NCI-H524 treated with DMSO at 0.1 percent for 48 hours (cell line): ENCODE measurements around the gene LNX2.

ENCODE experiments used
- DNase-seq: peaks from one replicate; lab custom pipeline; 2025; lab: John Stamatoyannopoulos, UW

Gene LNX2

DNA sequence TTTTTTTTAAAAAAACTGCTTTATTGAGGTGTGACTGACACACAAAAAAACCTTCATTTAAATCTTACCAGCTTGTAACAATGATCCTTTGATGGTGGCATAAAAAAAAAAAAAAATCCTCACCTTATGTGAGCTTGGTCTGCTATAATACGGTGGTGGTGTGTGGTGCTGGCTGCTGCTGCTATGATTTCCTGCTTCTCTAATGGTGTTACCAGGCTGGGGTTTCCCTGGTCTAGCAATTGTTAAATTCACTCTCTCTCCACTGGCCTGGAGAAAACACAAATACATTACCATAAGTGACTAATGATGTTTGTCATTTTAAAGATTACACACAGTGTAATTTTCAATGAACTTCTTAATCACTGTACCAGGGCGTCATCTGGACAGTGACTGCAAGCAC, 60.6 kb downstream of the LNX2 start:
- no peak for DNase-seq

GRCh38 chr13:27556109-27556508, 64.2 kb downstream of the LNX2 start:
- DNase-seq = no peak

DNA sequence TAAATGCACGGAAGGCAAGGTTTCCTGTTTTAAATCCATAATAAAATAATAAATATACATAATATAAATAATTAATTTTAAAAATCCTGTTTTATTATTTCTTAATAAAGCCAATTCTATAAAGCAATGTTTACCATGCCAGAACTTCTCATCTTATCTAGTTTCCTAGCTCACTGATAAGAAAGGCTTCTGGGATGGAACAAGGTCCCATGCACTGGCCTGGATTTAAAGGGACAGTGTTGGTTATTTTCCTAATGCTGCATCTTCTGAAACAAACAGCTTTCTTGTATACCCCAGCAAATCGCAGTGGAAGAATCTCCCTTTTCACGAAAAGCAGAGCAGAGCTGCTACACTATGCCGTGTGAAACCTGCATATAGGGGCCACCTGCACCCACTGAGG, 68.8 kb downstream of the LNX2 start:
- no peak for DNase-seq

GRCh38 chr13:27549406-27549981, 70.8 kb downstream of the LNX2 start:
- no peak for DNase-seq

DNA sequence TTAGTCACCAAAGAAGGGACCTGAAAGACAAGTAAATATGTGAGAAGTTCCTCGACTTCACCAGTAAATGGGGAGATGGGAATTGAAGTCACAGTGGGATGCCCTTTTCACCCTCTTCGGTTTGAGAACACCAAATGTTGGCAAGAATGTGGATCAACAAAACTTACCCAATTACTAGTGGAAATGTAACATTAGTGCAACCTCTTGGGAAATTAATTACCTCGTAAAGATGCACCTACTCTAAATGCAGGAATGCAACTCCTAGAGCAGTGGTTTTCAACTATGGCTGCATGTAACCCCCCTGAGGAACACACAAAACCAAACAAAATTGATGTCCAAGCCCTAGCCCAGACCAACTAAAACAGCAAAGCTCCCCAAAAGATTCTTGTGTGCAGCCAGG, 78.1 kb downstream of the LNX2 start:
- DNase-seq = no peak

- DNase-seq = no peak
Measured at GRCh38 chr13:27541386-27541785, 78.9 kb downstream of the LNX2 start.

DNA sequence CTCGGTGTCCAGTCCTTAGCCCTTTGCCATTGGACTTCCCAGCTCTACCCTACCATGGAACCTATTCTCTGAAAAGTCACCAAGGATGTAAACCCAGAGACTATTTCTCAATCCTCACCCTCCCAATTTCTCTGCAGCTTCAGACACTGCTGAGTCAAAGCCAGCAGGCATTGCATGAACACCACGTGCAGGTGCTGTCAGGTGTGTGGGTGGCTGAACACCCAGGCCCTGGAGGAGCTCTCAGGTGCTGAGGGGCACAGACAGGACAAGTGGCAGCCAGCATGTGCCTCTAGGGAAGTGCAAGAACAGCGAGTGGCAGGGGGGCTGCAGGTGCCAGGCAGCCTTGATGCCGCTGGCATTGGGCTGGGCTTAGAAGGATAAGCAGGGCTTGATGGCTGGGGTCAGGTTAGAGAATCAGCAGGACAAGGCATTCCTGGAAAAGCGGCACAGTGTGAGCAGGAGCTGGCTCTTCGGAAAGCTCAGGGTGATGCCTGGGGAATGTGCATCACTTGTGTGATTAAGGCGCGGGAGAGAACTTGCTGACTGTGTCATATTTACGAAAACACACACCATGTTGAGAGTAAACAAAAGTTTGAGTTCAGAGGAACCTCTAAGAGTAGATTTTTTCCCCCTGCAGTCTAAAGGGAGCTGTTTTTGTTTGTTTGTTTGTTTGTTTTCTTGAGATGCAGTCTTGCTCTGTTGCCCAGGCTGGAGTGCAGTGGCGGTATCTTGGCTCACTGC, 83.8 kb downstream of the LNX2 start:
- DNase-seq = no peak

DNA sequence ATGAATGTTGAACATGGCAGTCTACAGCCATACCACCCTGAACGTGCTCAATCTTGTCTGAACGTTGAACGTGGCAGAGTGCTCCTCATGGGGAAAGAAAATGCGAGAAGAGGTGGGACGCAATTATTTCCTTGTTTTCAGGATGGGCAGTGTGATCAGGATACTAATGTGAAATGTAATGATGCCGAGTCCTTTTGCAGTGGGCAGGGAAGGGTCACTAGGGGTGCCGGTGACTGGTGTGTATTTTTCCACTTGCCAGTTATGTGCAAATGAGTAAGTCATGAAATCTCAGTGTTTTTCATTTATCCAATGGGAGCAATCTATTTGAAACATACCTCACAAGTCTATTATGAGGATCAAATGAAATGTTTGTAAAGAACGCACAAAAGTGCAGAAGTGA, 84.8 kb downstream of the LNX2 start:
- DNase-seq = no peak

DNA sequence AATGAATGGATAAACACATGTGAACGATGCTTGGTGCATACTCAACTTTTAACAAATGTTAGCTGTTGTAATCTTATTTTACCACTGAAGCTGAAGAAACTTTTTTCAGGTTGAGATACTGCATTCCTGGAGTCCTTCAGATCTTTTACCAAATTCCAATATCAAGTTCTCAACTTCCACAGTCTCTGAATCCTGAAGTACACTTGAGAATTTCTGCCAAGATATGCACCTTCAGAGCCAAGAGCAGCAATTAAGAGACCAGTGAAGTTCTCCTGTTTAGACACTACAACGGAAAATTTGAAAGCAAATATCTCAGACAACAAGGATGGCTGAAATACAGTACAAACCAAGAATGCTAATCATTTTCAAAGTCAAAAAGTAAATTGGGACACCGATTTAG, 85.3 kb downstream of the LNX2 start:
- no peak for DNase-seq

DNA sequence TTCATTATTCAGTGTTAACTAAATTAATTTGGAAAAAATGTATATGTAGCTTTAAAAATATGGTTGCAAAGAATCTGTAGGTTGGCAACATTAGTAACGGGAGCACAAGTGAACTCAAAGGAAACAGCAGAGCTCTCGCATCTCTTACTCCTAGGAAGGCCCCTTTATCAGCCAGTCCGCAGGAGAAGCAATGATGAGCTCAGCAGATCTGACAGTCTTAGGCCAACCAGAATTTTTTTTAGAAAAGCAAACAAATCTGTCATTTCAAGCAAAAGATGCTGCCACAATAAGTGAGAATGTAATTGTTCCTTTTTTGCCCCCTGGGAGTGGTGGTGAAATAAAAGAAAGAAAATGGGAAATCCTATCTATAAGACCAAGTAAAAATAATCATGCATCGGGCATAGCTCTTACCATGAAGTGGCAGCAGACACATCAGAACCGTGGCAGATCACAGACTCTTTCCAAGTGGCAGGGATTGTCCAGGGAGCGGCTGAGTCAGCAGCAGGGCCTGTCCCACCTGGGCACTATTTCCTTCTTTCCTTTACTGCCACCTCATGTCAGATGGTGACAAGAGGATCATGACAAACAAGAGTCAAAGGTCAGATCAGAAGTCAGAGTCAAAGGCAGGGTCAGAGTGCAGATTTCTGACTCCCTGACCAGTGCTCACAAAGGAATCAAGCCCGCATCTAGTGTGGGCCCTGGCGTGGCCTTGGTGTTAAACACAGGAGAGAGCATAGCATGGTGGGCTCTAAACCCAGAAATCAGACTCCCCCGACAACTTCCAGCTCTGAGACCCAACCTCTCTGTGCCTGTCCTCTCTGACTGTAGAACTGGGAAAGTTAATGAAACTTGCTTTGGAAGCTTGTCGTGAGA, 86.0 kb downstream of the LNX2 start:
- no peak for DNase-seq

GRCh38 chr13:27533155-27533643, 87.1 kb downstream of the LNX2 start:
- DNase-seq = peak; percentile 11

DNA sequence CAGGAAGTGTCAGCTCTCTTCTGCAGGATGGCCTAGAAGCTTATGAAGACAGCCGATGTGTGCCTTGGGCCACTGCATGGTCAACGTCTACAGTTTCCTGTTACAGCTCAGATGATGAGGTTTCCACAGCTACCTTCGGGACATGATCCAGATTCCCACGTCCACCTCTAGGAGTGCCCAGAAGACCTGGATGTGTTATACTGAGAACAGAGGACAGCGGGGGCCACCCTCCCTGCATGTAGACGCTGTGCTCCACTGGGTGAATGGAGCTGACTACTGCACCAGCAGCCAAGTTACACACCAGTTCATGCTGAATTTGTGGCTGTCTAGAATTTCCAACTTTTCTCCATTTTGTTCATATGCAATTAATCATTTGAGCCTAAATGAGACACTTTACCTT, 91.4 kb downstream of the LNX2 start:
- no peak for DNase-seq

- no peak for DNase-seq
Measured at GRCh38 chr13:27526516-27526915, 93.8 kb downstream of the LNX2 start.

DNA sequence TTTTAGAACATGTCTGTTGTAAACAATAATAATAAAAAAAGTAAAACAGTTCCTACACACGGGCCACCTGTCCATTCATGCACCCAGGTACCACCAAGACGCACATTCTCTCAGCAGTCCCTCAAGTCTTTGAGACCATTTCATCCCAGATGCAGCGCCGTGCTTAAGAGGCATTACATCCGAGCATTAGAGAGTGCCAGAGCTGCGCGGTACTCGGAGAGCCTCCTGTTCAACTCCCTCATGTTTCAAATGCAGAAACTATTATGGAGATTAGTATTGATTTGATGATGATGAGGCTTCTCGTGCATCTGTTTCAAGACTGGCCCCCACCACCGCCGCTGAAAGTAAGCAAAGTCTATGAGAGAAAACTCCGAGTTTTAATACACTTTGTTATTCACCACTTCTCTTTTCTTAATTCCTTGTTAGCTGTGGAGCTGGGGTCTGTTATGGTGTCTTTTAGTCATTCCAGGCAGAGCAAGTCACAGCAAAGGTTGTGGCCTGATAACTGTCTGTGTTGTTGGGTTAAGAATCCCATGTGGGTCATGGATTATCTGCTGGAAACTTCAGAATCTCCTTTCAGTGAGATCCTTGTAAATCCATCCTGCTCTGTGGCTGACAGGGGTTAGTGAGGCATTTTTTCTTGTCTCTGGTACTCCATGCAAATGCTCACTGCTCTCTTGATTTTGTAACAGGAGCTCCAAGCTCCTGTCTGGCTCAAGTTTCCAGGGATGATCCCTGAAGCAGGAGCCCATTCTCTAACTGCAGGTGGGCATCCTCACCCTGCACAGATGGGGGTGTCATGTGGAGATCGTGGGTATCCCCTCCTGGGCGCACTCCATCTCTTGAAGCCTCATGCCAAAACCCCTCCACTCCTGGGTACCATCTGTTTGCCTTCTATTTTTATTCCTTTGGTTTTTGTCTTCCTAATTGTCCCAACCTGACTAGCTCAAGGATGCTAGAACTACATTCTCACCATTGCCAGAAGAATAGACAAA, 95.1 kb downstream of the LNX2 start:
- DNase-seq = peak; percentile 99

GRCh38 chr13:27523346-27524073, 96.8 kb downstream of the LNX2 start:
- DNase-seq = no peak

DNA sequence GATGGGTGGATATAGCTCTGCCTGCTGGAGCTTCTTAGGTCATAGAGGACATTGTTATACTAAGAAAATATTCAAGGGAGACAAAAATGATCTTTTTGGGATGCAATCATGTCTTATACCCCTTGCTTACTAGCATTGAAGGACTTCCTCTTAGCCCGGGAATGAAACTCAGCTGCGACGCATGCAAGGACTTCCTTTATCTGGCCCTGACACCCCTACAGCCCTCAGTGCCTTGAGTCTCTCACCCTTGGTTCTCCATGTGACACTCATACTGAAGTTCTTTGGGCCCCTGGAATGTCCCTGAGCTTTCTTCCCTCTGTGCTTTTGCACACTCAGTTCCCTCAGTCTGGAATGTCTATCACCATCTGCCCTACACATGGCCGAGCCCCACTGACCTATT, 97.5 kb downstream of the LNX2 start:
- no peak for DNase-seq

DNA sequence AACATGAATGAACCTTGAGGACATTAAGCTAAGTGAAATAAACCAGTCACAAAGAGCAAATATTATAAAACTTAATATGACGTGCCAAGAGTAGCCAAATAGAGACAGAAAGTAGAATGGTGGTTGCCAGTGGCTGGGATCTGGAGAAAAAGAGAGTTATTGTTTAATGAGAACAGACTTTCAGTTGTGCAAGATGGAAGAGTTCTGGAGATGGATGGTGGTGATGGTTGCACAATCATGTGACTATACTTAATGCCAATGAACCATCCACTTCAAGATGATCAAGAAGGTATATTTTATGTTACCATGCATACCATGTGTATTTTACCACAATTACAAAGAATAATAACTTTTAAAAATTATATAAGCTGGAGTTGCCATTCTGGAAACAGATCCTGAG, 104.2 kb downstream of the LNX2 start:
- DNase-seq = no peak

DNA sequence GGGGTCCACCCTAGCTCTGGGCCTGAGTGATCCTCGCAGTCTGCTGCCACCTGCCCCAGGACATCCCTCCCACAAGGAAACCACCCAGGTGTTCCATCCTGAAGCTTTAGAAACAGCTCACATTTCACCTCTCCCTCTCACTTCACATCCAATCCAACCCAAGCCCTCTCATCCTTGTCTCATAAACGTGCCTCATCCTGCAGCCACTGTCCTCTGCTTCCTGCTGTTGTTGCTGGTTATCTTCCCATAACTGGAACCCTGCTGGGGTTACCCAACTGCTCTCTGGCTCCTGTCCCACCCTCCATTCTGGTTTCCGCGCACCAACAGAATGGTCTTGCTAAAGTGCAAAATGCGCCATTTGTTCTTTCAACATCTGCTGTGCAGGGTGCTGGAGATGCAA, 110.2 kb downstream of the LNX2 start:
- DNase-seq = no peak

GRCh38 chr13:27508802-27509201, 111.5 kb downstream of the LNX2 start:
- no peak for DNase-seq

GRCh38 chr13:27505792-27506191, 114.5 kb downstream of the LNX2 start:
- no peak for DNase-seq

DNA sequence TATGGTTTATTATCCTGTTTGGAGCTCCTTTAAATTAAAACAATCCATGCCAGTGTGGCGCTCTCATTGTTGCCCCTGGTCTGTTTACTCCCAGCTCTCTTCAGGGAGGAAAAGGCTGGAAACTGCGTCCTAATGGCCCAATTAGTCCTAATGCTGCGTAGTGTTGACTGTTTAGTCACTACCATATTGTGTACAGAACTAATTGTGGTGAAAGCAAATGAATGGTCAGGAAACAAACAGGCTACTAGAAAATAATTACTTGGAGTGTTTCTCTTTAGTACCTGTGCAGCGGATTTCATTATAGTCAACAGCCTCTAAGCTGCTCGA, 115.5 kb downstream of the LNX2 start:
- no peak for DNase-seq
